ENCODE results near the gene PLA2G4D.
A peak's percentile ranks its signal among the peaks of the same experiment; 100 is the strongest.

The PLA2G4D gene

DNA sequence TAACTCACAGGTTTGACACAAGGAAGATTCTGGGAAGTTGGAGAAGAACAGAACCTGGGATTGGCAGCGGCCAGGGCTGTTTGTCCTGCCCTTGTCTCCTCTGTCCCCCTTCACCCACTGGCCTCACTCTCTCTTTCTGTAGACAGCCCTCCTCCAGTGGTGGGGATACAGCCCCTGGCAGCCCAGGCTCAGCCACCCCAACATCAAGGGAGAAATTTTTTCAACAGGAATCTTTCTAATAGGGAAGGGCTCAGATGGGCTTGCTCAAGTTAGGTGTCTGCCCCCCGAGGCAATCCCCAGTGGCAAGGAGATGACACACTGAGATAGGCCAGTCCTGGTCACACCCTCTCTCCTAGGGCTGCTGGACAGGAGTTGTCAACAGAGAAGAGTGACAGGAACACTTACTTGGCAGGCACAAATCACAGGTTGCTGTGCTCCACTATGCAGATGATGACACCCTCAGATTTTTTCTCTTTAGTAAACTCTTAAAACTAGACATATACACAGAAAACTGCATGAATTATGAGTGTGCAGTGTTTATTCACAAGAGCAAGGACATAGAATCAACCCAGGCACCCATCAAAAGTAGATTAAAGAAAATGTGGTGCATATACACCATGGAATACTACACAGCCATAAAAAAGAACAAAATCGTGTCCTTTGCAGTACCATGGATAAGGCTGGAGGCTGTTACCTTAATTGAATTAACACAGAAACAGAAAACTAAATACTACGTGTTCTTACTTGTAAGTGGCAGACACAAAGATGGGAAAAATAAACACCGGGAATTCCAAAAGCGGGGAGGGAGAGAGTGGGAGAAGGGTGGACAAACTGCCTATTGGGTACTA lies 36.3 kb downstream of the PLA2G4D start:
- TF ChIP-seq, protein P1, sequence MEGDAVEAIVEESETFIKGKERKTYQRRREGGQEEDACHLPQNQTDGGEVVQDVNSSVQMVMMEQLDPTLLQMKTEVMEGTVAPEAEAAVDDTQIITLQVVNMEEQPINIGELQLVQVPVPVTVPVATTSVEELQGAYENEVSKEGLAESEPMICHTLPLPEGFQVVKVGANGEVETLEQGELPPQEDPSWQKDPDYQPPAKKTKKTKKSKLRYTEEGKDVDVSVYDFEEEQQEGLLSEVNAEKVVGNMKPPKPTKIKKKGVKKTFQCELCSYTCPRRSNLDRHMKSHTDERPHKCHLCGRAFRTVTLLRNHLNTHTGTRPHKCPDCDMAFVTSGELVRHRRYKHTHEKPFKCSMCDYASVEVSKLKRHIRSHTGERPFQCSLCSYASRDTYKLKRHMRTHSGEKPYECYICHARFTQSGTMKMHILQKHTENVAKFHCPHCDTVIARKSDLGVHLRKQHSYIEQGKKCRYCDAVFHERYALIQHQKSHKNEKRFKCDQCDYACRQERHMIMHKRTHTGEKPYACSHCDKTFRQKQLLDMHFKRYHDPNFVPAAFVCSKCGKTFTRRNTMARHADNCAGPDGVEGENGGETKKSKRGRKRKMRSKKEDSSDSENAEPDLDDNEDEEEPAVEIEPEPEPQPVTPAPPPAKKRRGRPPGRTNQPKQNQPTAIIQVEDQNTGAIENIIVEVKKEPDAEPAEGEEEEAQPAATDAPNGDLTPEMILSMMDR (IDR thresholded peaks at IDR 0.05; ENCODE audit: low read depth, low read length, missing control alignments): no peak
- no peak overlapping the region for H3K4me3 ChIP-seq (replicated peaks; ENCODE audit: low read depth, low read length)

GRCh38 chr15:42056934-42057798 lies 37.2 kb downstream of the PLA2G4D start:
- H3K4me3 ChIP-seq (replicated peaks; ENCODE audit: low read depth, low read length): no peak overlapping the region
- no peak for DNase-seq (ENCODE audit: extremely low read depth, low read depth)
- TF ChIP-seq, protein P1 (IDR thresholded peaks at IDR 0.05; ENCODE audit: low read depth, low read length, missing control alignments): peak; percentile 67

More for the DNA sequence above, 36.3 kb downstream of the PLA2G4D start:
- no peak for DNase-seq (ENCODE audit: extremely low read depth, low read depth)

GRCh38 chr15:42053914-42054313 lies 40.4 kb downstream of the PLA2G4D start:
- DNase-seq (ENCODE audit: extremely low read depth, low read depth): no peak
- H3K4me3 ChIP-seq (replicated peaks; ENCODE audit: low read depth, low read length): no peak overlapping the region
- TF ChIP-seq, protein P1 (IDR thresholded peaks at IDR 0.05; ENCODE audit: low read depth, low read length, missing control alignments): no peak

- no peak for DNase-seq (ENCODE audit: extremely low read depth, low read depth)
- H3K4me3 ChIP-seq (replicated peaks; ENCODE audit: low read depth, low read length): no peak overlapping the region
- TF ChIP-seq, protein P1 (IDR thresholded peaks at IDR 0.05; ENCODE audit: low read depth, low read length, missing control alignments): no peak
Observed at GRCh38 chr15:42053010-42053409, 41.4 kb downstream of the PLA2G4D start.

DNA sequence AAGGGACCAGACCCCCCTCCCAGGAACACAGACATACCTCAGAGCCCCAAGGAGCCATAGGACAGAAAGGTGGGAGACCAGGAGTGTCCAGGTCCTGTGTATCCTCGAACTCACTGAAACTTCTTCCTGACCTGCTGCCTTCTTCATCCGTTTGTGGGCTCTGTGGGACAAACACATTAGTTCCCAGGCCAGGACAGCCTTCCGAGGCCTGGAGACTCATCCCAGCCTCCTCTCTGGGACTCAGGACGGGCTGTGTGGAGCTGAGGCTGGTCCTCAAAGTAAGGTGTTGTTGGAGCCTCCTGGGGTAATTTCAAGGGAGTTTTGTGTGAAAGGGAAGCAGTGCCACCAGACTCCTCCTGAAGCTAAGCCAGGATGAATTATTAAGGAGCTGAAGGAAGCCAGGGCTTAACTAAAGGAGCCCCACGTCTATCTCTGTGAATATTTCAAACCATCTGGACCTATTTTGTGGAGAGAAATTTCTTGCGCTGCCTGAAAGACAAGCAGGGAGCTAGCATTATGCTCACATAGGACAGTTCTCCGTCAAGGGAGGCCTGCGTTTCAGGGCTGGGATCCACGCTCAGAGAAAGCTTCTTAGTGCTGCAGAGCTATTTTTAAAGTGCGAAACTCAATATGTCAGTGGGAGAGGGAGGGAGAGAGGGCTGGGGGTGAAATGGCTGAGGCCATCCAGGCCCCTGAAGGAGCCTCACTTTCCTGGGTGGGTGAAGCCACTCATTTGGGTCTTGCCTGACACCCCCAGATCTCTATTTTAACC lies 43.7 kb downstream of the PLA2G4D start:
- H3K4me3 ChIP-seq (replicated peaks; ENCODE audit: low read depth, low read length): no peak overlapping the region
- TF ChIP-seq, protein P1 (IDR thresholded peaks at IDR 0.05; ENCODE audit: low read depth, low read length, missing control alignments): no peak
- no peak for DNase-seq (ENCODE audit: extremely low read depth, low read depth)

GRCh38 chr15:42048821-42049200 lies 45.6 kb downstream of the PLA2G4D start:
- DNase-seq (ENCODE audit: extremely low read depth, low read depth): no peak
- TF ChIP-seq, protein P1 (IDR thresholded peaks at IDR 0.05; ENCODE audit: low read depth, low read length, missing control alignments): no peak
- H3K4me3 ChIP-seq (replicated peaks; ENCODE audit: low read depth, low read length): no peak overlapping the region
